PC-9 (cell line): ENCODE data around the gene DBF4B. TPM values are rescaled to one million over a fixed set of nuclear protein-coding genes. Genes with fewer than 3 reads are reported as not detected.

ENCODE experiments used
- Bru-seq: library from RNA; stranded (reverse); fragments of 400-500 nt; gene quantifications from one replicate; lab custom pipeline; 2021; lab: Mats Ljungman, UMichigan
- BruChase-seq, 2 experiments: library from RNA; stranded (reverse); fragments of 400-500 nt; gene quantifications; one replicate each; lab custom pipeline; 2021; lab: Mats Ljungman, UMichigan
- BruUV-seq: library from RNA; stranded (reverse); fragments of 400-500 nt; replicated peaks from 2 replicates; lab custom pipeline; 2021; lab: Mats Ljungman, UMichigan
- CTCF ChIA-PET: fragments of 300-600 bp; sonication (Branson Sonifier 250); formaldehyde crosslinking; loops from one replicate; lab custom pipeline; 2022; ENCODE audit warnings: antibody characterized with exemption; lab: Charles Lee
- POLR2A ChIA-PET: fragments of 300-600 bp; sonication (Branson Sonifier 250); formaldehyde crosslinking; loops from one replicate; lab custom pipeline; 2022; ENCODE audit warnings: antibody characterized with exemption; ENCODE audit not compliant: unreplicated experiment; lab: Charles Lee
- DNase-seq, 2 experiments: peaks; one replicate each; pipeline versions ENCODE4 v3.0.0 to v3.0.0-alpha.2; 2015 to 2022; ENCODE audit warnings: mixed read lengths in 1 of 2
- H2AFZ ChIP-seq: fragments of 200-600 bp; sonication (generic); 2 replicates; pipeline ENCODE4 v1.8.1; 2017; ENCODE audit warnings: antibody characterized with exemption
- H3F3A ChIP-seq: fragments of 200-600 bp; sonication (generic); 2 replicates; pipeline ENCODE4 v1.8.1; 2017; ENCODE audit warnings: antibody characterized with exemption, mild to moderate bottlenecking, low read depth; ENCODE audit not compliant: insufficient read depth
- H3K27ac ChIP-seq: fragments of 200-600 bp; sonication (generic); 2 replicates; pipeline ENCODE4 v1.6.1; 2016; ENCODE audit warnings: mixed run types
- H3K27me3 ChIP-seq: fragments of 200-600 bp; sonication (generic); 2 replicates; pipeline ENCODE4 v1.6.1; 2016; ENCODE audit warnings: low read depth, mixed run types; ENCODE audit not compliant: insufficient read depth
- H3K36me3 ChIP-seq: fragments of 200-600 bp; sonication (generic); 2 replicates; pipeline ENCODE4 v1.6.1; 2016; ENCODE audit warnings: low read depth, mixed run types
- H3K4me1 ChIP-seq: fragments of 200-600 bp; sonication (generic); replicated peaks from 2 replicates; pipeline ENCODE4 v1.6.1; 2016; ENCODE audit warnings: mixed run types; ENCODE audit not compliant: insufficient read depth
- H3K4me2 ChIP-seq: fragments of 200-600 bp; sonication (generic); 2 replicates; pipeline ENCODE4 v1.6.1; 2017; ENCODE audit warnings: mixed run types
- H3K4me3 ChIP-seq: fragments of 200-600 bp; sonication (generic); 2 replicates; pipeline ENCODE4 v1.6.1; 2016; ENCODE audit warnings: mixed run types
- H3K79me2 ChIP-seq: fragments of 200-600 bp; sonication (generic); 2 replicates; pipeline ENCODE4 v1.6.1; 2017; ENCODE audit warnings: low read depth, mixed run types
- H3K9me2 ChIP-seq: fragments of 200-600 bp; sonication (generic); 2 replicates; pipeline ENCODE4 v1.8.1; 2017; ENCODE audit warnings: mild to moderate bottlenecking; ENCODE audit not compliant: insufficient read depth
- H3K9me3 ChIP-seq: fragments of 200-600 bp; sonication (generic); 2 replicates; pipeline ENCODE4 v1.8.1; 2016; ENCODE audit warnings: low read depth; ENCODE audit not compliant: insufficient read depth
- H4K20me1 ChIP-seq: fragments of 200-600 bp; sonication (generic); 2 replicates; pipeline ENCODE4 v1.8.1; 2017; ENCODE audit not compliant: insufficient read depth
- CTCF ChIP-seq: fragments of 200-600 bp; sonication (generic); conservative IDR thresholded peaks from 2 replicates; pipeline ENCODE4 v1.6.1; 2017; ENCODE audit warnings: mixed run types, antibody characterized with exemption, mild to moderate bottlenecking, moderate library complexity
- EZH2 ChIP-seq: fragments of 200-600 bp; sonication (generic); IDR thresholded peaks from 2 replicates; pipeline ENCODE4 v1.8.0; 2017; ENCODE audit warnings: antibody characterized with exemption, low read depth
- intact Hi-C: fragments of 100-400 bp; cut with micrococcal nuclease; formaldehyde crosslinking; loops from one replicate; pipeline ENCODE4 v1.10.0; 2022; ENCODE audit not compliant: unreplicated experiment
- long read RNA-seq: library from polyadenylated mRNA; stranded (forward); transcript quantifications from one replicate; pipeline ENCODE4 v2.0.0, GENCODE V29; 2022
- total RNA-seq: library from RNA; stranded (reverse); gene quantifications from 2 replicates; pipeline ENCODE4 v1.2.3, GENCODE V29; 2021

The DBF4B gene, protein sequence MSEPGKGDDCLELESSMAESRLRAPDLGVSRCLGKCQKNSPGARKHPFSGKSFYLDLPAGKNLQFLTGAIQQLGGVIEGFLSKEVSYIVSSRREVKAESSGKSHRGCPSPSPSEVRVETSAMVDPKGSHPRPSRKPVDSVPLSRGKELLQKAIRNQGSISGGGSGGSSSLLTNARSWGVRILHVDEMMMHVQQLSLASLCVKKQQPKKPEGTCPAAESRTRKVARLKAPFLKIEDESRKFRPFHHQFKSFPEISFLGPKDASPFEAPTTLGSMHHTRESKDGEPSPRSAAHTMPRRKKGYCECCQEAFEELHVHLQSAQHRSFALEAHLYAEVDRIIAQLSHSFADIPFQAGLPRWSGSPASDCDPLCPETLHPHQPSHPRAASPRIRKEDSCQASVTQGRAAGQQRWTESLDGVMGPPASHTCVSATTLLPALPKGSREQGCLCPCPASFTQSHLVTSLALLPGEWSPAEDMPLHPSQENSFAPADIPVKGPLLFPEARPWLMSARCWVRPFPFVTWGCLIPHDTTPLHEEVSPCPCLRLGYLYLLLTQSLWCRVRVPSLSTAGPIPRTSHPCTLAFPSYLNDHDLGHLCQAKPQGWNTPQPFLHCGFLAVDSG
- total RNA-seq = 29.6 and 33.3 TPM in 2 replicates
- percentile 69 among the genes with signal in this experiment for Bru-seq, nascent RNA
- BruChase-seq, experiment 1, labeled RNA remaining after a 2-hour chase = percentile 64 among the genes with signal in this experiment
- BruChase-seq, experiment 2, labeled RNA remaining after a 6-hour chase = percentile 68 among the genes with signal in this experiment
- long read RNA-seq, partial matches to known transcripts = 3 of 17 reads
- long read RNA-seq, other reads (novel, unspliced or antisense) = 13 of 17 reads

DNA sequence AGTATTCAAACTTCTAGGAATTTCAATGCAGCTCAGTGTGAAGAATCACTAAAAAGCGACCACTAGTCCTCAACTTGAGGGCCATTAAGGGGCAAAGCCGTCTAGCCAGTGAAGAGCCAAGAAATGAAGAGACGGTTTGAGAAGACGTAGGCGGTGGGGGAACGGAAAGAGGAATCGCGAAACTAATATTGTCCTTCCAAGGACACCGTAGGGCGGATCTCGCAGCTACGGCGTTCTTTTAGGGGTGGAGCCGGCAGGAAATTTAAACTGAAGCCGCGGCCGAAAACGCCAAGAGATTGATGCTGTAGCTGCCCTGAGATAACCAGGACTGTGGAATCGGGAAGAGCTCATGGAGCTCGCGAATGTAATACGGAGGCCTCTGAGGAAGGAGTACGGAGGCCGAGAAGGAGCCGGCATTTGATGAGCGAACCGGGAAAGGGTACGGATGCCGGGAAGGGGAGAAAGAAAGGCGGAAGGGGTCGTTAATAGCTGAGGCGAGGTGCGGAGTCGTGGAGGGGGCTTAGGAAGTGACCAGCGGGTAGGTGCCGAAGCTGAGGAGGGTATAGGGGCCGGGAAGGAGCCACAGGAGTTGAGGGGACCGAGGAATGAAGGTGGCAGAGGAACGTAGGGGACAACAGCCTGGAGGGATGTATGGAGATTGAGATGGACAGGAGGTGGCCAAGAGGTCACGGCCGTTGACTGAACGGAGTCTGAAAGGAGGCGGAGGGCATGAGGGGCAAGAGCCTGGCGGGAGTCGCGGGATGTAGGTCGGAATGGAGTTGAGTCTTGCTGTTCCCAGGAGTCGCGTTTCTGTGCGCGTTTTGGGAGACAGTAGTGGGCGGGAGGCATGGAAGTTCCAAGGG is at the start of gene DBF4B:
DBF4B (plus strand) TSS at position 265 of the 863 bp plus-strand sequence; CDS start at position 421, 156 bp downstream.
- Histone ChIP-seq H4K20me1 (no peaks in the 10 kb centered on the region), H3K36me3 (no peaks in the 10 kb centered on the region), H3K79me2 (peaks cover 22% of the 10 kb centered on the region), H3K27ac (peak within 1 kb of the TSS; percentile 69), H3K4me2 (peak within 1 kb of the TSS; percentile 87), H3K9me3 (no peaks in the 10 kb centered on the region), H2AFZ (peak within 1 kb of the TSS; percentile 92), H3K4me3 (peak within 1 kb of the TSS; percentile 81), H3K9me2 (no peaks in the 10 kb centered on the region), H3K27me3 (no peaks in the 10 kb centered on the region), H3K4me1 (peaks cover 11% of the 10 kb centered on the region), H3F3A (peaks cover 3% of the 10 kb centered on the region)
- peak; percentile 71 to 75 for DNase-seq
- BruUV-seq = no TSS peak
- ChIA-PET POLR2A (no interaction called here), CTCF (no interaction called here)
- TF ChIP-seq EZH2 (no peak), CTCF (no peak)
- intact Hi-C loops = no loop called here

GRCh38 chr17:44661835-44662234 is 46.6 kb upstream of the DBF4B start:
- POLR2A ChIA-PET = no interaction called here
- H3K4me3 ChIP-seq = no peak overlapping the region
- no peak overlapping the region for H3K27ac ChIP-seq
- H4K20me1 ChIP-seq = no peaks in the 10 kb centered on the region
- no peaks in the 10 kb centered on the region for H3K36me3 ChIP-seq
- no peaks in the 10 kb centered on the region for H3K79me2 ChIP-seq
- H3K27me3 ChIP-seq = no peaks in the 10 kb centered on the region
- no peaks in the 10 kb centered on the region; the same call in 1 of the 2 replicates for H3F3A ChIP-seq
- no peak overlapping the region for H3K4me2 ChIP-seq
- no peaks in the 10 kb centered on the region for H3K9me2 ChIP-seq
- CTCF ChIA-PET = no interaction called here
- TF ChIP-seq CTCF (no peak), EZH2 (no peak)
- no peaks in the 10 kb centered on the region for H3K9me3 ChIP-seq
- H3K4me1 ChIP-seq = no peaks in the 10 kb centered on the region
- BruUV-seq = no TSS peak
- no peak for DNase-seq
- no peak overlapping the region for H2AFZ ChIP-seq
- intact Hi-C loops = no loop called here

GRCh38 chr17:44663095-44663494 is 45.4 kb upstream of the DBF4B start:
- no peaks in the 10 kb centered on the region for H3K4me1 ChIP-seq
- no peak overlapping the region for H3K27ac ChIP-seq
- no peak overlapping the region for H3K4me2 ChIP-seq
- H3K79me2 ChIP-seq = no peaks in the 10 kb centered on the region
- BruUV-seq = no TSS peak
- no peaks in the 10 kb centered on the region for H3K27me3 ChIP-seq
- TF ChIP-seq EZH2 (no peak), CTCF (no peak)
- no peak for DNase-seq
- H4K20me1 ChIP-seq = no peaks in the 10 kb centered on the region
- H2AFZ ChIP-seq = no peak overlapping the region
- H3K9me2 ChIP-seq = no peaks in the 10 kb centered on the region
- no peaks in the 10 kb centered on the region for H3K9me3 ChIP-seq
- CTCF ChIA-PET = no interaction called here
- POLR2A ChIA-PET = no interaction called here
- H3K4me3 ChIP-seq = no peak overlapping the region
- intact Hi-C loops = no loop called here
- no peaks in the 10 kb centered on the region; the same call in 1 of the 2 replicates for H3F3A ChIP-seq
- no peaks in the 10 kb centered on the region for H3K36me3 ChIP-seq
